Vagina (tissue), 2 donors: ENCODE measurements around the gene ATAD3B.

ENCODE experiments used
- POLR2A ChIP-seq, 2 donors: fragments of 450-650 bp; IDR thresholded peaks; one replicate each; pipeline ENCODE4 v1.6.1; 2017; ENCODE audit warnings: antibody characterized with exemption in 2 of 2, mild to moderate bottlenecking in 2 of 2, moderate library complexity in 2 of 2
- TF ChIP-seq, protein P1 (sequence below), 3 experiments: fragments of 450-650 bp in 2 of 3; fragments of 200-600 bp in 1 of 3; sonication (generic) in 1 of 3; IDR thresholded peaks; one replicate each; pipeline ENCODE4 v1.5.1; 2017 to 2019; ENCODE audit warnings: antibody characterized with exemption in 3 of 3, mild to moderate bottlenecking in 2 of 3, moderate library complexity in 2 of 3

GRCh38 chr1:1517973-1518620, 46.5 kb downstream of the ATAD3B start:
- TF ChIP-seq, protein P1, sequence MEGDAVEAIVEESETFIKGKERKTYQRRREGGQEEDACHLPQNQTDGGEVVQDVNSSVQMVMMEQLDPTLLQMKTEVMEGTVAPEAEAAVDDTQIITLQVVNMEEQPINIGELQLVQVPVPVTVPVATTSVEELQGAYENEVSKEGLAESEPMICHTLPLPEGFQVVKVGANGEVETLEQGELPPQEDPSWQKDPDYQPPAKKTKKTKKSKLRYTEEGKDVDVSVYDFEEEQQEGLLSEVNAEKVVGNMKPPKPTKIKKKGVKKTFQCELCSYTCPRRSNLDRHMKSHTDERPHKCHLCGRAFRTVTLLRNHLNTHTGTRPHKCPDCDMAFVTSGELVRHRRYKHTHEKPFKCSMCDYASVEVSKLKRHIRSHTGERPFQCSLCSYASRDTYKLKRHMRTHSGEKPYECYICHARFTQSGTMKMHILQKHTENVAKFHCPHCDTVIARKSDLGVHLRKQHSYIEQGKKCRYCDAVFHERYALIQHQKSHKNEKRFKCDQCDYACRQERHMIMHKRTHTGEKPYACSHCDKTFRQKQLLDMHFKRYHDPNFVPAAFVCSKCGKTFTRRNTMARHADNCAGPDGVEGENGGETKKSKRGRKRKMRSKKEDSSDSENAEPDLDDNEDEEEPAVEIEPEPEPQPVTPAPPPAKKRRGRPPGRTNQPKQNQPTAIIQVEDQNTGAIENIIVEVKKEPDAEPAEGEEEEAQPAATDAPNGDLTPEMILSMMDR (IDR thresholded peaks at IDR 0.05), result no peak
- TF ChIP-seq POLR2A (IDR thresholded peaks at IDR 0.05), result no peak
